C4-2B (cell line): ENCODE data around the gene CFAP53.

Experiments used
- H3K27ac ChIP-seq: fragments of 450-650 bp; 2 replicates; pipeline ENCODE4 v1.5.1; 2017
- ZFX ChIP-seq: fragments of 450-650 bp; IDR thresholded peaks from 2 replicates; pipeline ENCODE4 v1.6.1; 2017
- TF ChIP-seq, protein P1 (sequence below): fragments of 450-650 bp; conservative IDR thresholded peaks from 2 replicates; pipeline ENCODE4 v1.5.1; 2017; ENCODE audit warnings: mild to moderate bottlenecking

CFAP53 gene

DNA sequence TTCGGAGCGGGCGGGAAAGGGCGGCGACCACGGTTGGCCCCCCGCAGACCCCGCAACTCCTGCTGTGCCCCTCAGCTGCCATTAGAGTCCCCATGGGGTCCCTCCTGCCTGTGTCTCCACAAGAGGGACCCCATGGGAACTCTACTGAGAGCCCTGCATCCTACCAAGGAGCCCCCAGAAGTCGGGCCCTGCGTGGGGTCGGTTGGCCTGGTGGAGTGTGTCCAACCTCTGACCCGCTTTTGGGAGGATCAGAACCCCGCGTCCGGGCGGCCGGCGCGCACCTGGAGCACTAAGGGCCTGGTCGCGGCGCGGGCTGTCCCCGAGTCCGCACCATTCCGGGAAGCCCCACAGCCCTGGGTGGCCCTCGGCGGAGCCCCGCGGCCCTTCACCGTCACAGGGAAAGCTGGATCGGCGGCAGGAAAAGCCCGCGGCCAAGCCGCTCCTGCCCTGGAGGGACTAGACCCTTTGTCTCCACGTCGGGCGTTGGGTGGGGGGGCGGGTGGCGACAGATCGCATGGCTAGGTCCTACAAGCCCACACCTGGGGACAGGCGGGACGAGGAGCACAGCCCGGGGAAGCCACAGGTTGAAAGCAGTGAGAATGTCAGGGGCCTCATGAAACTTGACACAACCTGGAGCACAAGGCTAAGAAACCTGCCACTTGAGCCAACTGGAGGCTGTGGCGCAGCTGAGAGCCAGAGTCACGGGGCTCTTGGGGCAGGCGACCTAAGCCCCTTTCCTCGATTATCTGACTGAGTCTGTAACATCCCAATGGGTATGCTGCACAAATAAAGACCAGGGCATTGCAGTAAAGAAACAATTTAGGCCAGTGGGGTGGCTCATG, 32.4 kb upstream of the CFAP53 start:
- TF ChIP-seq, protein P1, sequence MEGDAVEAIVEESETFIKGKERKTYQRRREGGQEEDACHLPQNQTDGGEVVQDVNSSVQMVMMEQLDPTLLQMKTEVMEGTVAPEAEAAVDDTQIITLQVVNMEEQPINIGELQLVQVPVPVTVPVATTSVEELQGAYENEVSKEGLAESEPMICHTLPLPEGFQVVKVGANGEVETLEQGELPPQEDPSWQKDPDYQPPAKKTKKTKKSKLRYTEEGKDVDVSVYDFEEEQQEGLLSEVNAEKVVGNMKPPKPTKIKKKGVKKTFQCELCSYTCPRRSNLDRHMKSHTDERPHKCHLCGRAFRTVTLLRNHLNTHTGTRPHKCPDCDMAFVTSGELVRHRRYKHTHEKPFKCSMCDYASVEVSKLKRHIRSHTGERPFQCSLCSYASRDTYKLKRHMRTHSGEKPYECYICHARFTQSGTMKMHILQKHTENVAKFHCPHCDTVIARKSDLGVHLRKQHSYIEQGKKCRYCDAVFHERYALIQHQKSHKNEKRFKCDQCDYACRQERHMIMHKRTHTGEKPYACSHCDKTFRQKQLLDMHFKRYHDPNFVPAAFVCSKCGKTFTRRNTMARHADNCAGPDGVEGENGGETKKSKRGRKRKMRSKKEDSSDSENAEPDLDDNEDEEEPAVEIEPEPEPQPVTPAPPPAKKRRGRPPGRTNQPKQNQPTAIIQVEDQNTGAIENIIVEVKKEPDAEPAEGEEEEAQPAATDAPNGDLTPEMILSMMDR: no peak
- no peak for TF ChIP-seq ZFX
- H3K27ac ChIP-seq: no peak overlapping the region

DNA sequence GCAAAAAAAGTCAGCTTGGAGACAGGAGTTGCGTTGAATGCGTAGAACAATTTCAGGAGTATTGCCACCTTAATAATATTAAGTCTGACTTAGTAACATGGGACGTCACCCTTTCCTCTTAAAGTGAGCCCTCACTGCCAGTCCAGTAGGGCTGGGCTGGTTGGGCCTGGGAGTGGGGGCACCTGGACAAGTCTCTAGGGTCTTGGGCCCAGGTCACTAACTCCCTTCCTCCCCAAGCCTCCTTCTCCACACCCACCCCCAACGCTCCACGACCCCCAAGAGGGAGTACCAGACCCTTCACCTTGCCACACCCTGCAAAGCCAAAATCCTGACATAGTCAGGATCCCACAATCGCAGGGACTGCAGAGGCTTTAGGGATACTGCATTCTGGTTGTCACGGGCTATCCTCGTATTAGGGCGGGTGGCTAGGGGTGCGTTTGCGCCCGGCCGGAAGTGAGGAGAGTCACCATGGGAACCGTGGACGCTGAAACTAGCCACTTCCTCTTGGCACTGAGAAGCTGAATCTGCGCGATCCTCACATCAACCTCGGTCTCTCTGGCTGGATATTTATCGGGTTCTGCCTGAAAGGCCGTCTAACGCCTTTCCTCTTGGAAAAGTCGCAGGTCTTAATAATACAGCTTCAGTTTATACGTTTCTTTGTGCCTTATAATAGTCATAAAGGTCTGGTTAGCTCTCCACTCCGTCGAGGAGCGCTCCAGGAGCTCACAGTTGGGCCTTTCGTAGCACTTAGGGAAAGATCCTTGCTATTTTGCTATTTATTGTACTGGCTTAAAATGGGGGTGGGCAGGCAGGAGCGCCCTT, 31.5 kb upstream of the CFAP53 start:
- no peak for TF ChIP-seq ZFX
- TF ChIP-seq, protein P1: no peak
- H3K27ac ChIP-seq: no peak overlapping the region

DNA sequence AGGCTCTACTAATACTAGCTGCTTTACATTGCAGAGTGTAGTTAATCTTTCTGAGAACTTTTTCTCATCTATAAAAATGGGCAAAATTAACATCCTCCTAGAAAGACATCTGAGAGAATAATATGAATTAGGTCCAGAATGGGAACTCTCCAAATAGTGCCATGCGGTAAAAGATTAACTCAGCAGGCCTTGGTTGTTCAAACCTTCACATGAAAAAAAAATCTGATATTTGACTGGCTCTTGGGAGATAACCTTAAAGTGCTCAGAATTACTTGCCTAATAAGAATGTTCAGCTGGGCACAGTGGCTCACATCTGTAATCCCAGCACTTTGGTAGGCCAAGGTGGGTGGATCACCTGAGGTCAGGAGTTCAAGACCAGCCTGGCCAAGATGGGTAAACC, 26.7 kb upstream of the CFAP53 start:
- TF ChIP-seq, protein P1: no peak
- no peak for TF ChIP-seq ZFX
- H3K27ac ChIP-seq: no peak overlapping the region

DNA sequence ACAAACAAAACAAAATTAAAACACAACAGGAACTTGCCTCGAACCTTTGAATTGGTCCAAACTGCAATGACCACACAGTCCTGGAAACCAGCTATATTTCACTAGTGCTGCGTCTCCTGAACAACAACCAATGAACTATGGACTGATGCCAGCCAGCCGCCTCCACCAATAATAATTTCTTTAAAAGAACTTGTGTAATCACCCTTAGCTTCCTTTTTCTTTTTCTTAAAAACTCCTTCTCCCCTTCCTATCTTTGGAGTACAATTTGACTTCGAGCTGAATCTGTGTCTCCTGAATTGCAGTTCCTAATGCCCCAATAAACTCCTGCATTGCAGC, 22.8 kb upstream of the CFAP53 start:
- TF ChIP-seq ZFX: no peak
- TF ChIP-seq, protein P1: no peak
- no peak overlapping the region for H3K27ac ChIP-seq

DNA sequence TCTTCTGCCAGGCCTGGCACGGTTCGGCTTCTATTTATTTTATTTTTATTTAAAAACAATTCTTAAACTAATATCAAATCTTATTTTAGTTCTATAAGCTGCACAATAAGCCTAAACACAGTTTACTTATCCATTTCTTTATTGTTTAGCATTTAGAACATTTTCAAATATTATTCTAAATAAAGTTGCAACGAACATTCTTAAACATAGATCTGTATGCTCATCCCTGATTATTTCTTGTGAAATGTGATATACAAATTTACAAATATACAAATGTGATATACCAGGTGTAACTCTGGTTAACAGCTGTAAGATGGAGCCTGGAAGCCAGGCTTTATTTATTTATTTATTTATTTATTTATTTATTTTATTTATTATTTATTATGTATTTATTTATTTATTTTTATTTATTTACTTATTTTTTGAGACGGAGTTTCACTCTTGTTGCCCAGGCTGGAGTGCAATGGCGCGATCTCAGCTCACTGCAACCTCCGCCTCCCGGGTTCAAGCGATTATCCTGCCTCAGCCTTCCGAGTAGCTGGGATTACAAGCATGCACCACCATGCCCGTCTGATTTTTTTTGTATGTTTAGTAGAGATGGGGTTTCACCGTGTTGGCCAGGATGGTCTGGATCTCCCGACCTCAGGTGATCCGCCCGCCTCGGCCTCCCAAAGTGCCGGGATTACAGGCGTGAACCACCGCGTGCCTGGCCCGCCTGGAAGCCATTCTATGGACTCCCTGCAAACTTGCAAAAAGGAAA, 22.2 kb upstream of the CFAP53 start:
- H3K27ac ChIP-seq: peak overlapping the region; percentile 76

DNA sequence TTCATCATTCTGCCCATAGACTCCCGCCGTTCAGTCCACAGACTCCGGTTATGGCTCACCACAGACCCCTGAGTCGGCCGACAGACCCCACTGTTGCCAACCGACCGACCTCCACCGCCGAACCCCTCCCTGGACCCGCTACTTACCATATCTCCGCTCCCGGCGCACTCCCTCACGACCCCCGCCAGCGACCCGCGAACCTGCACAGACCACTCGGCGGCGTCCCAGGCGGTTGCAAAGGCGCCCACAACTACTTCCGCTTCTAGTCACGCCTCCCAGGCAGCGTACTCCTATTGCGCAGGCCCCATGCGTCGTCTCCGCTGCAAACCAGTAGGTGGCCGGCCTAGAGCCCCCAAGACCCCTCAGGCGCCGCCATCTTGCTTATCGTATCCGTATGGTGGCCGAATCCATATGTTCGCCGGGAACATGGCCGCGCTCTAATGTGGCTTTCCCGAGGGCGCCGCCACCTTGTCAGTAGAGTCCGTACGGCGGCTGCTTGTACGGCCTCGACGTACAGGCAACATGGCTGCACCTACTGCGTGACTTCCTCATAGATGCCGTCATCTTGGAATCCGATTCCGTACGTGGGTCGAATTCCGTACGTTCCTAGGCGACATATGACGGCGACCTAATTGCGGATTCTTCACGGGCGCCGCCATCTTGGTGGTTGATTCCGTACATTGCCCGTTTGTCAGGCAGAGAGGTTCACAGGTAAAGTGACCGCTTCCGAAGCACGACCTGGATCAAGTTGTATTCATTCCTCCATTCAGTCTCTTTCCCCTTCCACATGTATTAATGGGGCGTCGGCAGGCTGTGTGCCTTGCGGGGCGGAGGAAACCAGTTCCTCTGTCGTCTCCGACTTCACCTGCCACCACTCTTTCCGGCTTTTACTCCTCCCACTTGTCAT, 21.4 kb upstream of the CFAP53 start, which contains the start of gene CXXC1:
CXXC1 (minus strand) TSS at position 252 of the 907 bp plus-strand sequence; CDS start at position 149, 103 bp downstream.
- no peak for TF ChIP-seq ZFX
- TF ChIP-seq, protein P1: peak; percentile 42
- peak within 1 kb of the TSS; percentile 76 for H3K27ac ChIP-seq

DNA sequence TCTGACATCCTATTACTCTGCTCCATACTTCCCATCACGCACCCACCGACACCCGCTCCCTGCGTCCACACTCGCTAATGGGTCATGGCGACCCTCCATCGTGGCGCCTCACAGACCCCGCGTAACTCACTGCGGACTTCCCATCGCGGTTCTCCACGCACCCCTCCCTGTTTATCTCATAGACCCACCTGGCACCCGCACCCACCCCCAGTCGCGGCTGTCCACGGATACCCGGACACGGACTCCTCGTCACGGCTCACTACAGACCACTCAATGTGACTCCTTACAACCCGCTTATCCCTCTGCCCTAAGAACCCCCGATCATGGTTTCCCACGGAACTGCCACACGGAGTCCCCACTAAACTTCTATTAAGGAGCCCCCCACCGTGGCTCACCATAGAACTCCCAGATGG, 20.7 kb upstream of the CFAP53 start:
- TF ChIP-seq, protein P1: no peak
- TF ChIP-seq ZFX: no peak
- H3K27ac ChIP-seq: peak overlapping the region; percentile 76
